Smooth muscle cell (in vitro differentiated cells): ENCODE results near the gene SAXO2. TPM values are rescaled to one million over a fixed set of nuclear protein-coding genes. Genes with fewer than 3 reads are reported as not detected.
A peak's percentile ranks its signal among the peaks of the same experiment; 100 is the strongest.
"Not testable (repeated sequence)": the region's sequence is repeated elsewhere in the genome, so short reads cannot be mapped to it uniquely, and the experiment has no call there.

Source experiments
- DNase-seq: peaks from one replicate; lab custom pipeline; 2025; ENCODE audit not compliant: unreplicated experiment; lab: John Stamatoyannopoulos, UW
- H2AFZ ChIP-seq: fragments of 200-600 bp; sonication (generic); 2 replicates; pipeline ENCODE4 v1.6.0; 2016; ENCODE audit warnings: antibody characterized with exemption, low read depth, mild to moderate bottlenecking
- H3F3A ChIP-seq: fragments of 200-600 bp; sonication (generic); 2 replicates; pipeline ENCODE4 v1.6.0; 2017; ENCODE audit warnings: antibody characterized with exemption, low read depth
- H3K27ac ChIP-seq: fragments of 200-600 bp; sonication (generic); 2 replicates; pipeline ENCODE4 v1.5.1; 2016; ENCODE audit warnings: low read depth, mild to moderate bottlenecking
- H3K27me3 ChIP-seq: fragments of 200-600 bp; sonication (generic); 2 replicates; pipeline ENCODE4 v1.6.1; 2016; ENCODE audit warnings: low read depth, mild to moderate bottlenecking
- H3K36me3 ChIP-seq: fragments of 200-600 bp; sonication (generic); 2 replicates; pipeline ENCODE4 v1.5.1; 2016; ENCODE audit warnings: low read depth
- H3K4me1 ChIP-seq: fragments of 200-600 bp; sonication (generic); 2 replicates; pipeline ENCODE4 v1.5.1; 2016; ENCODE audit warnings: low read depth
- H3K4me2 ChIP-seq: fragments of 200-600 bp; sonication (generic); 2 replicates; pipeline ENCODE4 v1.6.0; 2016; ENCODE audit warnings: mild to moderate bottlenecking
- H3K4me3 ChIP-seq: fragments of 200-600 bp; sonication (generic); 2 replicates; pipeline ENCODE4 v1.5.1; 2016; ENCODE audit warnings: mild to moderate bottlenecking
- H3K79me2 ChIP-seq: fragments of 200-600 bp; sonication (generic); 2 replicates; pipeline ENCODE4 v1.6.0; 2016; ENCODE audit warnings: low read depth, mild to moderate bottlenecking
- H3K9ac ChIP-seq: fragments of 200-600 bp; sonication (generic); 2 replicates; pipeline ENCODE4 v1.6.0; 2016; ENCODE audit warnings: low read depth
- H3K9me3 ChIP-seq: fragments of 200-600 bp; sonication (generic); replicated peaks from 2 replicates; pipeline ENCODE4 v1.5.1; 2016; ENCODE audit warnings: low read depth
- H4K20me1 ChIP-seq: fragments of 200-600 bp; sonication (generic); 2 replicates; pipeline ENCODE4 v1.6.0; 2016; ENCODE audit warnings: low read depth
- CTCF ChIP-seq: fragments of 200-600 bp; sonication (generic); IDR thresholded peaks from 2 replicates; pipeline ENCODE4 v1.5.1; 2017; ENCODE audit warnings: borderline replicate concordance, mild to moderate bottlenecking, antibody characterized with exemption; ENCODE audit not compliant: insufficient read depth, poor library complexity, severe bottlenecking
- WGBS: methylation state at CpG from one replicate; pipeline ENCODE4 v1.1.7; 2016; ENCODE audit warnings: low lambda C conversion rate; 5-methylcytosine and 5-hydroxymethylcytosine counted together
- polyA plus RNA-seq: library from polyadenylated mRNA; unstranded; fragments of >200 nt; fragmentation: Nextera tagmentation; extraction: Ambion mirVana; gene quantifications from 2 replicates; pipeline ENCODE4 v1.2.1, GENCODE V29; 2016
- total RNA-seq: library from RNA; depleted of rRNA; stranded (reverse); fragments of >200 nt; gene quantifications from 2 replicates; pipeline ENCODE4 v1.2.3, GENCODE V29; 2014

SAXO2 gene
- 0.54 TPM in 1 of 2 replicates, not detected in the other for total RNA-seq
- 1.2 TPM in 1 of 2 replicates, not detected in the other for polyA plus RNA-seq

GRCh38 chr15:82262422-82263026 lies at the start of gene SAXO2, which contains the start of gene EFL1:
Gene SAXO2, plus strand, starts transcription at chr15:82262818. Its CDS starts 62 bp downstream, at chr15:82262880.
Gene EFL1, minus strand, starts transcription at chr15:82262734. Its CDS starts 956 bp downstream, at chr15:82261778.
- peak within 1 kb of the TSS; percentile 79 for H3K27ac ChIP-seq
- H3F3A ChIP-seq = no peaks in the 10 kb centered on the region
- peak within 1 kb of the TSS; percentile 97 for H3K4me3 ChIP-seq
- H3K9ac ChIP-seq = peak within 1 kb of the TSS; percentile 73
- H3K9me3 ChIP-seq = no peaks in the 10 kb centered on the region
- H3K4me2 ChIP-seq = peak within 1 kb of the TSS; percentile 82
- H3K27me3 ChIP-seq = no peaks in the 10 kb centered on the region
- no peaks in the 10 kb centered on the region for H3K36me3 ChIP-seq
- peak within 1 kb of the TSS; percentile 98 for H2AFZ ChIP-seq
- TF ChIP-seq CTCF = no peak
- 1% methylated on average over 45 of the region's 57 CpGs for WGBS
- peak; percentile 62 for DNase-seq
- H3K4me1 ChIP-seq = peaks cover 15% of the 10 kb centered on the region
- peaks cover 4% of the 10 kb centered on the region for H3K79me2 ChIP-seq
- H4K20me1 ChIP-seq = no peaks in the 10 kb centered on the region

- H2AFZ ChIP-seq, H3K27me3 ChIP-seq, H3K27ac ChIP-seq, H4K20me1 ChIP-seq, H3K79me2 ChIP-seq, H3K4me3 ChIP-seq, H3K4me2 ChIP-seq, H3K36me3 ChIP-seq, H3K9me3 ChIP-seq, H3F3A ChIP-seq, H3K9ac ChIP-seq, H3K4me1 ChIP-seq, DNase-seq: not testable (repeated sequence)
- WGBS = 92% methylated on average over 2 of the region's 2 CpGs
Measured at GRCh38 chr15:82216092-82216491, 46.5 kb upstream of the SAXO2 start.

- H3K9ac ChIP-seq, H3K36me3 ChIP-seq, H3K27ac ChIP-seq, H3K79me2 ChIP-seq, H3K27me3 ChIP-seq, H3K9me3 ChIP-seq, H2AFZ ChIP-seq, H3K4me2 ChIP-seq, H3F3A ChIP-seq, H3K4me3 ChIP-seq, H4K20me1 ChIP-seq, H3K4me1 ChIP-seq, DNase-seq: not testable (repeated sequence)
- peak; percentile 5 for TF ChIP-seq CTCF
- WGBS = 76% methylated on average over 2 of the region's 2 CpGs
Measured at GRCh38 chr15:82221535-82221934, 41.1 kb upstream of the SAXO2 start.

- no peak overlapping the region for H3K9ac ChIP-seq
Measured at GRCh38 chr15:82228750-82229149, 33.9 kb upstream of the SAXO2 start.

More at GRCh38 chr15:82228750-82229149, 33.9 kb upstream of the SAXO2 start:
- Histone ChIP-seq H3K27ac (no peak overlapping the region), H3K4me2 (no peak overlapping the region), H2AFZ (no peak overlapping the region), H3K4me1 (peaks cover 3% of the 10 kb centered on the region), H4K20me1 (no peaks in the 10 kb centered on the region), H3K4me3 (no peak overlapping the region), H3K79me2 (no peaks in the 10 kb centered on the region), H3K36me3 (peaks cover 3% of the 10 kb centered on the region), H3F3A (no peaks in the 10 kb centered on the region), H3K9me3 (no peaks in the 10 kb centered on the region), H3K27me3 (no peaks in the 10 kb centered on the region)
- no peak for DNase-seq
- no peak for TF ChIP-seq CTCF
- 91% methylated on average over 1 of the region's 1 CpG for WGBS
